Ishikawa (cell line): ENCODE results near the gene RPSA.

Source experiments
- CEBPB ChIP-seq: IDR thresholded peaks from 2 replicates; pipeline ENCODE4 v1.6.1; 2012
- CREB1 ChIP-seq: IDR thresholded peaks from 2 replicates; pipeline ENCODE4 v1.6.1; 2012; ENCODE audit warnings: low read depth
- EGR1 ChIP-seq: IDR thresholded peaks from 2 replicates; pipeline ENCODE4 v1.6.1; 2012
- EP300 ChIP-seq: IDR thresholded peaks from 2 replicates; pipeline ENCODE4 v1.6.1; 2012; ENCODE audit warnings: borderline replicate concordance
- FOXM1 ChIP-seq: IDR thresholded peaks from 2 replicates; pipeline ENCODE4 v1.6.1; 2012; ENCODE audit warnings: low read depth, borderline replicate concordance
- NFIC ChIP-seq: IDR thresholded peaks from 2 replicates; pipeline ENCODE4 v1.6.1; 2012
- RAD21 ChIP-seq: IDR thresholded peaks from 2 replicates; pipeline ENCODE4 v1.6.1; 2012; ENCODE audit warnings: low read depth
- TAF1 ChIP-seq: IDR thresholded peaks from 2 replicates; pipeline ENCODE4 v1.6.1; 2012; ENCODE audit warnings: low read depth, mild to moderate bottlenecking
- TCF12 ChIP-seq: IDR thresholded peaks from 2 replicates; pipeline ENCODE4 v1.6.1; 2012; ENCODE audit warnings: low read depth
- TEAD4 ChIP-seq: IDR thresholded peaks from 2 replicates; pipeline ENCODE4 v1.6.1; 2012
- YY1 ChIP-seq: IDR thresholded peaks from 2 replicates; pipeline ENCODE4 v1.6.1; 2012; ENCODE audit warnings: low read depth
- ZBTB7A ChIP-seq: IDR thresholded peaks from 2 replicates; pipeline ENCODE4 v1.6.1; 2012; ENCODE audit warnings: low read depth
- TF ChIP-seq, protein P1 (sequence below): IDR thresholded peaks from 2 replicates; pipeline ENCODE4 v1.6.1; 2012; ENCODE audit warnings: low read depth, mild to moderate bottlenecking
- TF ChIP-seq, protein P2 (sequence below): IDR thresholded peaks from 2 replicates; pipeline ENCODE4 v1.6.1; 2012
- TF ChIP-seq, protein P3 (sequence below): IDR thresholded peaks from 2 replicates; pipeline ENCODE4 v1.6.1; 2012

The RPSA gene

DNA sequence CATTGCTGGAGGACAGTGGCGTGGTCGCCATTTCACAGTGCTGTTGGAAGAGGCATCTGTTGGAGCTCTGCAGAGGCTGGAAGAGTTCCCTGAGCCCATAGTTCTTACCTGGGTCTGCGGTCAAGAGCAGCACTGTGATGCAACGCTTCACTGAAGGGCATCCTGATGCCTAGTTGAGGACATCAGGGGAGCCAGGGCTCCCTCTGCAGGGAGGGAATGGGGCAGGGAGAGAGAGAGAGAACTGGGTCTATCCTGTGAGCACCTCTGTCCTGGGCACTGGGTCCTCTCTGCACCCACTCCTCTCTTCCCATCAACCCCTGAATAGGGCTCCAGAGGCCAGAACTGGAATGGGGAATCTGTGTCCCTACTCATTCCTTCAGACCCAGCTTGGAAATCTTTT lies 37.0 kb downstream of the RPSA start:
- no peak for TF ChIP-seq EP300
- TF ChIP-seq TAF1: no peak
- TF ChIP-seq TCF12: no peak
- TF ChIP-seq, protein P1, sequence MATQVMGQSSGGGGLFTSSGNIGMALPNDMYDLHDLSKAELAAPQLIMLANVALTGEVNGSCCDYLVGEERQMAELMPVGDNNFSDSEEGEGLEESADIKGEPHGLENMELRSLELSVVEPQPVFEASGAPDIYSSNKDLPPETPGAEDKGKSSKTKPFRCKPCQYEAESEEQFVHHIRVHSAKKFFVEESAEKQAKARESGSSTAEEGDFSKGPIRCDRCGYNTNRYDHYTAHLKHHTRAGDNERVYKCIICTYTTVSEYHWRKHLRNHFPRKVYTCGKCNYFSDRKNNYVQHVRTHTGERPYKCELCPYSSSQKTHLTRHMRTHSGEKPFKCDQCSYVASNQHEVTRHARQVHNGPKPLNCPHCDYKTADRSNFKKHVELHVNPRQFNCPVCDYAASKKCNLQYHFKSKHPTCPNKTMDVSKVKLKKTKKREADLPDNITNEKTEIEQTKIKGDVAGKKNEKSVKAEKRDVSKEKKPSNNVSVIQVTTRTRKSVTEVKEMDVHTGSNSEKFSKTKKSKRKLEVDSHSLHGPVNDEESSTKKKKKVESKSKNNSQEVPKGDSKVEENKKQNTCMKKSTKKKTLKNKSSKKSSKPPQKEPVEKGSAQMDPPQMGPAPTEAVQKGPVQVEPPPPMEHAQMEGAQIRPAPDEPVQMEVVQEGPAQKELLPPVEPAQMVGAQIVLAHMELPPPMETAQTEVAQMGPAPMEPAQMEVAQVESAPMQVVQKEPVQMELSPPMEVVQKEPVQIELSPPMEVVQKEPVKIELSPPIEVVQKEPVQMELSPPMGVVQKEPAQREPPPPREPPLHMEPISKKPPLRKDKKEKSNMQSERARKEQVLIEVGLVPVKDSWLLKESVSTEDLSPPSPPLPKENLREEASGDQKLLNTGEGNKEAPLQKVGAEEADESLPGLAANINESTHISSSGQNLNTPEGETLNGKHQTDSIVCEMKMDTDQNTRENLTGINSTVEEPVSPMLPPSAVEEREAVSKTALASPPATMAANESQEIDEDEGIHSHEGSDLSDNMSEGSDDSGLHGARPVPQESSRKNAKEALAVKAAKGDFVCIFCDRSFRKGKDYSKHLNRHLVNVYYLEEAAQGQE: no peak
- no peak for TF ChIP-seq NFIC
- no peak for TF ChIP-seq CREB1
- TF ChIP-seq YY1: no peak

GRCh38 chr3:39445927-39446326 lies 39.4 kb downstream of the RPSA start:
- TF ChIP-seq YY1 (no peak), CREB1 (no peak), TAF1 (no peak), TEAD4 (no peak), CEBPB (no peak), ZBTB7A (no peak), EP300 (no peak), NFIC (no peak), EGR1 (no peak), FOXM1 (no peak), RAD21 (no peak), TCF12 (no peak)
- TF ChIP-seq, protein P2, sequence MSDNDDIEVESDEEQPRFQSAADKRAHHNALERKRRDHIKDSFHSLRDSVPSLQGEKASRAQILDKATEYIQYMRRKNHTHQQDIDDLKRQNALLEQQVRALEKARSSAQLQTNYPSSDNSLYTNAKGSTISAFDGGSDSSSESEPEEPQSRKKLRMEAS: no peak
- TF ChIP-seq, protein P3, sequence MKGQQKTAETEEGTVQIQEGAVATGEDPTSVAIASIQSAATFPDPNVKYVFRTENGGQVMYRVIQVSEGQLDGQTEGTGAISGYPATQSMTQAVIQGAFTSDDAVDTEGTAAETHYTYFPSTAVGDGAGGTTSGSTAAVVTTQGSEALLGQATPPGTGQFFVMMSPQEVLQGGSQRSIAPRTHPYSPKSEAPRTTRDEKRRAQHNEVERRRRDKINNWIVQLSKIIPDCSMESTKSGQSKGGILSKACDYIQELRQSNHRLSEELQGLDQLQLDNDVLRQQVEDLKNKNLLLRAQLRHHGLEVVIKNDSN: no peak
- TF ChIP-seq, protein P1: no peak

- TF ChIP-seq EGR1 (no peak), RAD21 (no peak), NFIC (no peak), FOXM1 (no peak), CREB1 (no peak), TCF12 (no peak), ZBTB7A (no peak), TEAD4 (no peak), CEBPB (no peak), TAF1 (no peak), EP300 (no peak), YY1 (no peak)
- TF ChIP-seq, protein P2: no peak
- TF ChIP-seq, protein P3: no peak
- TF ChIP-seq, protein P1: no peak
Observed at GRCh38 chr3:39446444-39446843, 39.9 kb downstream of the RPSA start.

DNA sequence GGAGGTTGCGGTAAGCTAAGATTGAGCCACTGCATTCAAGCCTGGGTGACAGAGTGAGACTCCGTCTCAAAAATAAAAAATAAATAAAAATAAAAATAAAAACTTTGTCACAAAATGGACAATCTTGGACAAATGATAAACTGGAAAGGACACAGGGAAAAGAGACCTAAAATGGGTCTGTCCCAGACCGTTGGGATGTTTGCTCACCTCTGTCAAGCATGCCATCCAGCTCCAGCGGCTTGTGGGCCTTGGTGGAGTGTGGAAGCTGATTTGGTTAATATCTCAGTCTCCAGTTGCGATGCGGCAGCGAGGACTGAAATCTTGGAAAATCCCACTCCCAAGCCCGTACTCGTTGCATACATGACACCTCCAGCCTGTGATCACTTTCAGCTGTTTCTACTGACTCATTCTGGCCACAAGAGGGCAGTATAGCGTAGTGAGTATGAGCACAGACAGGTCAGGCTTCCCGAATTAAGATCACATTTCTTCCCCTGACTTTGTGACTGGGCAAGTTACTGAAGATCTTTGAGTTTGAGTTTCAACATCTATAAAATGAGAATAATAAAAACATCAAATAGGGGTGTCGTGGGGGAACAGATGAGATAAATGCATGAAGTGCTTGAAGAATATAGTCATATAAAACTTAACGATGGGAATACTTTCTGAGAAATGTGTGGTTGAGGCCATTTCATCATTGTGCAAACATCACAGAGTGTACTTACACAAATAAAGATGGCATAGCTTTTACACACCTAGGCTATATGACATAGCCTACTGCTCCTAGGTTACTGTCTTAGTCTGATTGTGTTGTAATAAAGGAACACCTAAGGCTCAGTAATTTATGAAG lies 41.3 kb downstream of the RPSA start:
- TF ChIP-seq RAD21: peak; percentile 78
- 0 out of 2 replicates have a peak, but pooled peaks have one; percentile 4 for TF ChIP-seq TEAD4
- TF ChIP-seq, protein P2: no peak
